ENCODE measurements around the gene OLFML1.
A peak's percentile ranks its signal among the peaks of the same experiment; 100 is the strongest.

Gene OLFML1

DNA sequence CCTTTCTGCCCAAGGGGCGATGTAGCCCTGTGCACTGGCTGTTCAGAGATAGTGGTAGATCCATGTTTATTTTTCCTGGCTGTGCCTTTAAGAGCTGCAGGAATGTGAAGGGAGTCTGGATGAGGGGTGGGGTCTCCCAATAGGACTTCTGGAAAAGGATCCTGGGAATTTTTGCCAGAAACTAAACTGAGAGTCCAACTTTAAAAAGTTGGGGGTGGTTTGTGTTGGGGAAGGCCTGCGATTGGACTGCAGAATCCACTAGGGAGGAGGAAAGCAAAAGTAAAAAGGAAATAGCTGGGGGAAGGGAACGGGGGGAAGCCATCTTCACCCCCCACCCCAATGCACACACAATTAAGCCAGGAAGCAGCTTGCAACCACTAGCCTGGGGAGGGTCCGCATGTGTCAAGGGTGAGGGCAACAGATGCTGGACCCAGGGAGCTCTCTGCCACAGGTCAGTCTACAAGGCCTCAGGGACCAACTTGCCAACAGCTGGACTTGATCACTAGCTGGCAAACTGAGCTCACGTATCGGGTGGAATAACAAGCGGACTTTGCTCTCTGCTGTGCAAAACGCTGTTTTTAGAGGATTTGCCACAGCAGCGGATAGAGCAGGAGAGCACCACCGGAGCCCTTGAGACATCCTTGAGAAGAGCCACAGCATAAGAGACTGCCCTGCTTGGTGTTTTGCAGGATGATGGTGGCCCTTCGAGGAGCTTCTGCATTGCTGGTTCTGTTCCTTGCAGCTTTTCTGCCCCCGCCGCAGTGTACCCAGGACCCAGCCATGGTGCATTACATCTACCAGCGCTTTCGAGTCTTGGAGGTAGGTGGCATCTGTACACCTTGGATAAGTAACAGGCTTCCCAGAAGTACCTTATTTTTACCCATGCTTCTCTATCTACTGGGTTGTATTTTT, at the start of gene OLFML1:
TSS of gene OLFML1 (plus strand) at position 321 of the 912 bp plus-strand sequence. CDS start at position 691, 370 bp downstream.
- no peak for DNase-seq

GRCh38 chr11:7436146-7436545, 49.2 kb upstream of the OLFML1 start:
- no peak for DNase-seq

GRCh38 chr11:7436657-7437056, 48.6 kb upstream of the OLFML1 start:
- DNase-seq: no peak

DNA sequence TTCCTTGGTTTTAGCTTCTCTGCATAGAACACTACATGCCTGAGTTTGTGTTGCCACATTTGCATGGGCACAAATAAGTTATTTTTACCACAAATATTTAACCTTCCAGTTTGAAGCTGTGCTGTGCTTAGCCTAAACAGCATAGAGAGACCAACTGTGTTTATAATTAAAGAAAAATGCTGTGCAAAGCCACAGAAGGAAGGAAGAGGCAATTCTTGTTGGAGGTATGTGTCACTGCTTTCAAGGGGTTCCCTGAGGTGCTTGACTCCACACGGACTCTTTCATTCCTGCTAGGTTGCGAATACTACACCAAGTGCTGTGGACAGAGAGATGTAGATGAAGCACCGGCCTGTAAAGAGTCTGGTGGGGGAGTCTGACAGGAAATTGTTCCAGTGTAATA, 47.6 kb upstream of the OLFML1 start:
- DNase-seq: no peak

GRCh38 chr11:7439746-7440320, 45.5 kb upstream of the OLFML1 start:
- no peak for DNase-seq

DNA sequence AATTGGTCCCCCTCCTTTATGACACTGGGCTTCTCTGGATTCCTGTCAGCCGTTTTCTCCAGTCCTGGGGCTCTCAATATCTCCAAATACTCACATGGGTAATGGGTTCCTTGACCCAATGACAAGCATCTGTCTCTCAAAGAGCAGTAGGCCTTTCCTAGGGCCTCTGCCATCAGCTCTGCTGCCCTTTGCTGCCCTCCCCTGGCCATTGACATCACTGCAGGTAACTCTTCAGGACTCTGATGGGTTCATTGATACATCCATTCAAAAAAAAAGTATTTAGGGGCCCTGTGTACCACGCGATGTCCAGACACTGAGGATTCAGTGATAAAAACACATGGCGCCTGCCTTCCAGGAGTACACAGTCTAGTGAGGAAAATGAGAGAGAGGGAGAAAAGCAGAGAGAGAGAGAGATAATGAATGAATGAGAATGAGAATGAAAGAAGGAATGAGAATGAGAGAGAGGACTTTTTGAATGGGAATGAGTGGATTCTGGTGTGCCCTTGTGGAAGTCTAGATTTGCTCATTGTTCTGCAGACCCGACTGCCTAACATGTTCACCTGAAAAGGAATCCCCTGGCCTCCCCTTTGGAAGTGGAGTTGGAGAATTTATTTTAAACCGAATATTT, 42.6 kb upstream of the OLFML1 start:
- DNase-seq: peak; percentile 18

- DNase-seq: no peak
Measured at GRCh38 chr11:7444091-7444981, 41.0 kb upstream of the OLFML1 start.

GRCh38 chr11:7445564-7445963, 39.7 kb upstream of the OLFML1 start:
- no peak for DNase-seq

GRCh38 chr11:7448201-7448600, 37.1 kb upstream of the OLFML1 start:
- no peak for DNase-seq

GRCh38 chr11:7449211-7449840, 36.0 kb upstream of the OLFML1 start:
- DNase-seq: no peak

DNA sequence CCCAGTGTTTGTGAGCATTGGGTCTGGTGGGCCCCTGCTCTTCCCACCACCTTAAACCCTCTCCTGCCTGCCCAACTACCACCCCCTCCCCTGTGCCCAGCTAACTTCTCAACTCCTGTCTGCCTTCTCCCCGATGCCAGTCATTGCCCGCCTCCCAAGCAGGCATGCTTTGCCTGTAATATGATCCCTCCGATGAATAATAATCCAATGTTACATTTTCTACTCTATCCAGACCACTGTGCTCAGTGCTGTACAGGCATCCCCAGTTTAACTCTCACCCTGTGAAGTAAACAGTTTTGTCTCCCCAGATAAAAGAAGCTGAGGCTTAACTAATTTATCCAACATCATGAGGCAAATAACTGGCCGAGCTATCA, 35.5 kb upstream of the OLFML1 start:
- no peak for DNase-seq

DNA sequence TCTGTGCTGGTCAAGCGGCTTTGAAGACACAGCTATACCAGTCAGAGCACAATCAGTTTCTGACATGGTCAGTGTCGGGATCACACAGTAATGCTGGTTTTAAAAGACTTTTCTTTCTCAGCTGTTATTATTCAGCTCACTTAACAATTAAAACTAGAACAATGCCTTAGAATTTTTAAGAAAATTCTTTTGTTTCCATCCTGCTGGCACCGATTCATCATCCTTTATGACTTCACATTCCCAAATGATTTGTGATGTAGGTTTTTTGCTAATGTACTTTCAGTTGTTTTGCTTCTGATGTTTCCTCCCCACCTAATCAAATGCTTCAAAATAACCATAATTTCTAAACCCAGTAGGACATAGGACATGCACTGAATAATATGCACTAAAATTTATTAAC, 34.5 kb upstream of the OLFML1 start:
- no peak for DNase-seq

GRCh38 chr11:7451520-7451919, 33.8 kb upstream of the OLFML1 start:
- no peak for DNase-seq

DNA sequence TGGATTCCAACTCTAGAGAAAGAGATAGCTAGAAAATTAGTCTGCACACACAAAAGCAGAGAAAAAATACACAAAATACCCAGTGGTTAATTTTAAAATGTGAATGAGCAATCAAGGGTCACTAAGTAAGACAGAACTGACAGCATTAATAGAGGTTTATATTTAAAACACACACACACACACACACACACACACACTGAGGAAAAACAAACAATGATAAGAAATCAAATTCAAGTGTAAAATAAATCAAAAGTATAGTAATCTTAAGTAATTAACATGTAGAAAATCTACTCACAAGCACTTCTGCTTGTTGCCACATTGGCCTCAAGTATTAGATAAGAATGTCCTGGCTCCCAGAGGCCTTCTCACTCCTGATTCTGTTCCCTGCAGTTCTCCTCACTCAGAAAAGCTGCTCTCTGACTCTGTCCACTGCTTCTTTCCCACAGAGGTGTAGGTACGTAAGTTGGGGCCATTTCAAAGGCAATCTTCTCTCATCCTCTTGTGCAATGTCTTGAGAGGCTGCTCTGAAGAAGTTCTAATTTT, 33.3 kb upstream of the OLFML1 start:
- no peak for DNase-seq

DNA sequence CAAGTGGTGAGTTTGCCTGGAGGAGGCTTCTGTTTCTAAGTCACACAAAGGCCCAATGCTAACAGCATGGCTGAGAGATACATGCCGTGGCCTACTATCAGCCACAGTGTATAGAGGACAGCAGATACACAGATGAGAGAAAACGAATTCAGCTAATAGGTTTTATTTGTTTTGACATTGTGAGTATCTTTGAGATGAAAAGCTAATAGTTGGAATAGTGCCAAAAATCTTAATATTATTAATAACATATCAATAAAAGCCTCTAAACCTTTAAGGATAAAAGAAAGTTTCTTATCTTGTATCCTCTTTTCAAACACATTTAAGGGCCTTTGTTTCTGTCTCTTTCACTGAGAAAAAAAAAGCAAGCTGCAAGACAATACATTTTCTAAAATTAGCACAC, 30.5 kb upstream of the OLFML1 start:
- DNase-seq: no peak

DNA sequence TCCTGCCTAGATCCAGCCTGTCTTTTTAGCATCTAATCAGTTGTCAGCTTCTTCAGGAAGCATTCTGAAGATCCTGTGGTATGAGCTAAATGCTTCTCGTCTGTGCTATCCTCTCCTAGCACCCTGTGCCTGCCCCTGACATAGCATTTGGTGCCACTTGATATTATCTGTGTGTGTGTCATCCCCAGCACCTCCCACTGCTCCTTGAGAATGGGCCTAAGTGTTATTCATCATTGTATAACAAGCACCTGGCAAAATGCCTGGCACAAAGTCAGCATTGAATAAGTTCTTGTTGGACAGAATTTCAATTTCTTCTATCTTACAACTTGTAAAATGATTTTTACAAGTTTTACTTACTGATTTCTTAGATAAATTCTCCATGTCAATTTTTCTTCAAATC, 28.1 kb upstream of the OLFML1 start:
- no peak for DNase-seq

DNA sequence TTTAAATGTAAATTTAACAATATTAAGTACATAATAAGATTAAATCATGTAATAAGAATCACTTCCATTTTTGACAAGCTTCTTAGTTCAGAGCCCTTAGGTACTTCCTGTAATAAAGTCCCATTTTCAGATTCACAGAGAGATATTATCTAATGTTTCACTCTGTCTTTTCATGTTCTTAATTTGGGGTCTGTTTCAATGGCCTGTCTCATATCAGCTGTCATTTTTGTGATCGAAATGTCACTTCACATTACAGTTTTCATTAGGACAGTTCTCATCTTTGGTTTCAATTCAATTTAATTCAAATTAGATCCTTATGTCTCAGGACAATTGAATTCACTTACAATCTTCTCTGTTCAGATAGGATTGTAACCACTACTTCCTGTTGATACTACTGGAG, 22.6 kb upstream of the OLFML1 start:
- DNase-seq: no peak

GRCh38 chr11:7467652-7468051, 17.7 kb upstream of the OLFML1 start:
- no peak for DNase-seq

DNA sequence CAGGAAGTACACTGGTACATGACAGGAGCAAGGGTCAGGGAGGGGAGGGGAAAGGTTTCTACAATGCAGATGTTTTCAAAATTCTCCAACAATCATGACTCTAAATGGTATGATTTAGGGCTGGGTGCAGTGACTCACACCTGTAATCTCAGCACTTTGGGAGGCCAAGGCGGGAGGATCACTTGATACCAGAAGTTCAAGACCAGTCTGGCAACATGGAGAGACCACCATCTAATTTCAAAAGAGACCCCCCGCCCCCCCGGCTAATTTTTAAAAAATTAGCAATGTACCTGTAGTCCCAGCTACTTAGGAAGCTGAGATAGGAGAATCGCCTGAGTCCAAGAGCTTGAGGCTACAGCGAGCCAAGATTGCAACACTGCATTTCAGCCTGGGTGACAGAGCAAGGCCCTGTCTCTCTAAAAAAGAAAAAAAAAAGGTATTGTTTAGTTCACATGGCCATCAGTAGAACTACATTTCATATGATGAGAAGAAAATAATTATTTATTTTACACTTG, 15.9 kb upstream of the OLFML1 start:
- no peak for DNase-seq

- no peak for DNase-seq
Measured at GRCh38 chr11:7471071-7471470, 14.2 kb upstream of the OLFML1 start.

DNA sequence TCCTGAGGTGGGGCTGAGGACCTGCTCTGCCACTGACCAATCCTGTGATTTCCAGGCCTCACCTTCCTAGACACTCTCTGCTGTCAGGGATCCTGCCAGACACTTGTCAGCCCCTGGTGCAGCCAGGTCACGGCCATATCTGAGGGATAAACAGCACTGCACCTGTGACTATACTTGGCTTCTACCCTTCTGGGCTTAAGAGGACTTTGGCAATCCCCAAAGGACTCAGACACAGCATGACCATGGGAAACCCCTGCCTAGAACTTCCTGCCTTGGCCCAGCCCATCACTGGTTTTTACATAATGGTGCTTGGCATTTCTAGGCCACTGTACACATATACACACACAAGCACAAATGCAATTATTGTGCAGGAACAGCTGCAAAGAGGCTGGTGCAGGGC, 11.6 kb upstream of the OLFML1 start:
- DNase-seq: no peak

- DNase-seq: no peak
Measured at GRCh38 chr11:7480113-7480512, 5.2 kb upstream of the OLFML1 start.
